HG02943 (cell line): ENCODE data around the gene SLC48A1.

ENCODE experiments used
- ATAC-seq: cut with Tn5 transposase; IDR thresholded peaks from one replicate; pipeline ENCODE4 v1.9.1; 2021; ENCODE audit warnings: mild to moderate bottlenecking, low read depth, moderate library complexity; ENCODE audit not compliant: unreplicated experiment

Gene SLC48A1

GRCh38 chr12:47773062-47773857, at the start of gene SLC48A1:
Gene SLC48A1 (plus strand): TSS chr12:47773238. CDS start chr12:47773305, 67 bp downstream.
- peak; percentile 66 for ATAC-seq

GRCh38 chr12:47725091-47725772, 47.8 kb upstream of the SLC48A1 start, which contains the start of gene ENDOU:
Gene ENDOU (minus strand): TSS chr12:47725490. CDS start chr12:47725413, 77 bp downstream.
- ATAC-seq = no peak

DNA sequence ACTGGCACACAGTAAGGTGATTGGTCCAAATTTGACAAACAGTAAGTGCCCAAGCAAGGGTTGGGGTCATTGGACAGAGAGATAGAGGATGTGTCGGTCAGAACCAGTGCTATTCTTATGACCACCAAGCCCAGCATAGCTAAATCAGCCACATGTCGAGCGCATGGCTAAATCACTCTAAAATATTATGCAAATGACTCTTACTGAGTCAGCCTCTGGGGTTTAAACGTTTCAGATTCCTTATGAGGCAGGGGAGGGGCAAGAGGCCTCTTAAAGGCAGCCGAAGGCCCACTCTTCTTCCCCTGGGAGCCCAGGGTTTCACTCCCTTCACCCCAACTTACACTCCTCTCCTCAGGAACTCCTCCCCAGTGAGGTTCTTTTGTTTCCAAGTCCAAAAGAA, 47.1 kb upstream of the SLC48A1 start:
- ATAC-seq = peak; percentile 68

DNA sequence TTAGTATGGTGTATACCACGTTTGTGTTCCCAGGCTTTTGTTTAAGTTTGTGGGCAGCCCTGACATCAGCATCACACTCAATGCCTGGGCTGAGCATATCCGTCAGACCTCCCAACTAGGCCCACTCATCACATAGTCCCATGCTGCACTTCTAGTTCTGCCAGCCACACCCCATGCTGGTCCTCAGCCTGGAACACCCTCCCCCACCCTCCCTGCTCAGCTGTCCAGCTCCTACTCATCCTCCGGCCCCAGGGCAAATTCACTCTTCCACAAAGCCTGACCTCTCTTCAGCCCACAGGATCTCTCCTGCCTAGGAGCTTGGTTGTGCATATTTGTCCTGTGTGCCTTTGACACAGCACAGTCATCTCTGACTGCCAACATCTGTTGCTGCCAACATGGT, 43.8 kb upstream of the SLC48A1 start:
- ATAC-seq = no peak

DNA sequence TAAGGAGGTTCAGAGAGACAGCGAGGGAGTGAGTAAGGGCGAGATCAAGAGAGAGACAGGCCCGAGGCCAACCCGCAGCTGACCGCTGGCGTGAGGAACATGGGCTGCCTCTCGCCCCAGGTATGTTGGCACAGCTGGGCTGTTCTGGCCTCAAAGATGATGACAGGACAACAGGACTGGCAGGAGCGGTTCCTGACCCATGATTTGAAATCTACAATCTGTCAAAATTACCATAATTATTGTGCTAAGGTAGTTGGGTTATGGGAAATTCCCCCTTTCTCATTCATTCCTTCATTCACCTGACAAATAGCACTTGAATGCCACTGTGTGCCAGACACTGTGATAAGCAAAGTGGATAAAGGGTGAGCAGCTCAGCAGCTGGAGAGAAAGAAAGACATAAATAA, 42.7 kb upstream of the SLC48A1 start:
- ATAC-seq = no peak

GRCh38 chr12:47731723-47732122, 41.3 kb upstream of the SLC48A1 start:
- ATAC-seq = no peak

GRCh38 chr12:47732504-47732903, 40.5 kb upstream of the SLC48A1 start:
- ATAC-seq = no peak

DNA sequence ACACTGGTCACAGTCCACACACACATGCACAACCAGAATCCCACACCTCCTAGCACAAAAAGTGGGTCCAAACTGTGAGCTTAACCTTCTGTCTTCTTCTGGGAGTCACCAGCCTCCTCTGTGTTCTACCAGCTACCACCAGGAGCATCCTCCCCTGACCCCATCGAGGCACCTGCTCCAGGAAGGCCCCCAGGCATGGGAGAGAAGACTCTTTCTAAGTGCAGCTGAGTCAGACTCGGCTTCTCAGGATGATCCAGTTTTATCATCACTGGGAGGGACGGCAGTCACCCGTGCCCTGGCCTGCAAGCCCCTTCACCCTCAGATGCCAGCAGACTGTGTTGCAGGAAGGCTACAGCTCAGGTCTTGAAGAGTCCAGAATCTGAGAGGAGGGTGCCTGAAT, 39.9 kb upstream of the SLC48A1 start:
- ATAC-seq = no peak

GRCh38 chr12:47734725-47735480, 38.1 kb upstream of the SLC48A1 start:
- no peak for ATAC-seq

- no peak for ATAC-seq
Observed at GRCh38 chr12:47735649-47736048, 37.4 kb upstream of the SLC48A1 start.

DNA sequence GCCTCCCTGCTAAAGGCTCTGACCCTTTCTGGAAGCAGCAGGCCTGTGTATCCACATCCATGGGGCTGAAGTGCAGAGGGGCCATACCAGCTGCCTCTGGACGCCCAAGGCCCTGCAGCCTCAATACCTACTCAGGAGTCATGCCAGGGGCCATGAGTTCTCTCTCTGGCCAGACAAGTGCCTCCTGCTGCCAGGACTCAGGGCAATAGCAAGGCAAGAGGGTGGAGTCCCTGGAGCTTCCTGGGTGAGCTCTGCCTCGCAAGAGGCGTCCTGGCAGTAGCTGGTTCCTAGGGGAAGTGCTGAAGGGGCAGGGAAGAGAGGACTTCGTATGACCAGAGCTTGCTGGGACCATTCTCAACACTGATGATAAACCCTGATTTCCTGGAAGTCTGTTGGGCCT, 36.8 kb upstream of the SLC48A1 start:
- ATAC-seq = no peak

- ATAC-seq = no peak
Observed at GRCh38 chr12:47736877-47737676, 36.0 kb upstream of the SLC48A1 start.

GRCh38 chr12:47737936-47738594, 35.0 kb upstream of the SLC48A1 start:
- no peak for ATAC-seq

DNA sequence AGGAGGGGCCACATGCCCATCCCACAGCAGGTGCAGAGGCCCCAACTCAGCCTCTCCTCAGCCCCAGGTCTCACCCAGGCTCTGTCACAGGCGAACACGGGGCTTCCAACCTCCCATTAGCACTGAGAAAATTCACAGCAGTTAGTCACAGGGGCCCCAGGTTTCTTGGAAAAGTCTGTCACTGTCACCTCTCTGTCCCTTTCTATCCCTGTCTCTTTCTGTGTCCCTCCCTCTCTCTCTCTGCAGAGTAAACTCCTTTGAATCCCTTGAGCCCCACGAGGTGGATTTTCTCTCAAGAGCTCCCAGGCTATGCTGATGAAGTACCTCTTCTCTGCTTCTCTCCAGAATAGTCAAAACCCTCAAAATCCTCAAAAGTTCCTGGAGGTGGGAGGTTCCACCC, 33.7 kb upstream of the SLC48A1 start:
- no peak for ATAC-seq

DNA sequence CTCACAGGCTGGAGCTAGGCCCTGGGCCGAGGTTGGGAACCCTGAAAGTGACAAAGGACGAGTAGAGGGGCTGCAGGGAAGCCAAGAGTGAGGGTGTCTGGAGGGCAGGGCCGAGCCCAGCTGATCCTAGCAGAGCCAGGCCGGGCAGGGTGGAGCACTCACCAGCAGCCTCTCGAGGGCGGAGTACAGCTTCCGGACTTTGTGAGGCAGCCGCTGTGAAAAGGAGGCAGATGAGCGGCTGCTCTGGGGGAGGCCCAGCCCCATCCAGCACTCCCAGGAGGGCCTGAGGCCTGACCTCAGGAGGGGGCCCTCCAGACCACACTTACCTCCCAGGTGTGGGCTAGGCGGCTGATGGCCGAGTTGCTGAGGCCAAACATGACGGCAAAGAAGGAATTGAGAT, 33.1 kb upstream of the SLC48A1 start:
- ATAC-seq = peak; percentile 56

- ATAC-seq = peak; percentile 47
Observed at GRCh38 chr12:47740606-47741339, 32.3 kb upstream of the SLC48A1 start.

DNA sequence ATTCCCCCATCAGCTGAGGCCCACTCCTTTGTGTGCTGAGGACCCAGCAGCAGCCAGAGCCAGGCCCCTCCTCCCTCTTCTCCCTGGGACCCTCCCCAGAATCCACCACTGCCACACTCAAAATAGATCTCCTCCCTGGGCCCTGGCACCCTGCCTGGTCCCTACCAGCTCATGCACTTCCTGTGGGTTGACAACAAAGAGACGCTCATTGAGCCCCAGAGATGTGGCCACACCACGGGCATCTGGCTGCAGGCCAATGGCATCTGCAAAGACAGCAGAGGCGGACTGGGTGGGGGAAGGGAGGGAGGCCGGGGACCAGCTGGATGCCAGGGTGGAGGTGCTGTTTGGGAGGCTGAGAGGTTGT, 31.7 kb upstream of the SLC48A1 start:
- ATAC-seq = no peak

DNA sequence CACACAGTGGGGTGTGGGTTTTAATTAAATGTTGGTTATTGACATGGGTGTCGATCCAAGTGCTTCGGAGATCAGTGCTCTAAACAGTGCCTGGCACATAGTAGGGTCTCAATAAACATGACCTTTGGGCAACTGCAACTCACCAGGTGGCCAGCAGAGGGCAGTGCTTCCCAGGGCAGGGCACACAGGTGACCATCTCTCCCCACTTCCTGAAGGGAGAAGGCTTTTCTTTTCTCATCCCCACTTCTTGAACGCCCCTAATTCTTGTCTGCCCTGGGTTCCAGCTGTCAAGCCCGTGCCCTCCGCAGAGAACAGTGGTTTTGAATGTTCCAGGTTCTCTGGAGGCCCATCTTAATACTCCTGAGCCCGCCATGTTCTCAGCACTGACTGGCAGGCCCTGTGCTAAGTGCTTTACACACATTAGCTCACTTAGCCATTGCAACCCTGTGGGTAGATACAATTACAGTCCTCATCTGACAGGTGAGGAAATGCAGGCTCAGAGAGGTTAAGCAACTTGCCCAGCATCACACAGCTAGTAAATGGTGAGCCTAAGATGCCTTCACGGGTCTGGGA, 30.7 kb upstream of the SLC48A1 start:
- no peak for ATAC-seq

- no peak for ATAC-seq
Observed at GRCh38 chr12:47743311-47743860, 29.7 kb upstream of the SLC48A1 start.
